Measurements from ENCODE around the gene SDF4.

DNA sequence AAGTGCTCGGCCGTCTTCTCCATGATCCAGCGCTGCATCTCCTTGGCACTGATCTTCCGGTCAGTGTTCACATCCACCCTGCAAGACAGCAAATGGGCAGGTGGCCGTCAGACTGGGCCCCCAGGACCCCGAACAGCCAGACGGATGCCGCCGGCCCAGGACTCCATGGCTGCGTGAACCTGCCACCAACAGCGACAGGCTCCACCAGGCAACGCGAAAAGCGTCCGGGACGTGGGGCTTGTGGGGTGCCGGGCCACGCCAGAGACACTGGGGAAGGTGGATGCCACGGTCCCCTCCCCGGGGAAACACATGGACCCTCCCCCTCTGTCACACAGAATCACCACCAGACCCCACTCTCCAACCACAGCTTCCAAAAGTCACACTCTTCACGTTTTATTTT is 7.9 kb downstream of the SDF4 start:
- TF ChIP-seq ELF4 (CRISPR knock-in tag; IDR thresholded peaks at IDR 0.05; ENCODE audit: borderline replicate concordance) (no peak), KDM1A (CRISPR knock-in tag; IDR thresholded peaks at IDR 0.05) (no peak), TBP (CRISPR knock-in tag; IDR thresholded peaks at IDR 0.05) (no peak), ZNF563 (CRISPR knock-in tag; IDR thresholded peaks at IDR 0.05) (no peak), ARID2 (CRISPR knock-in tag; IDR thresholded peaks at IDR 0.05; ENCODE audit: borderline replicate concordance) (no peak), CHCHD3 (CRISPR knock-in tag; IDR thresholded peaks at IDR 0.05) (no peak), BCL6 (CRISPR knock-in tag; IDR thresholded peaks at IDR 0.05) (no peak), ZNF24 (IDR thresholded peaks at IDR 0.05) (no peak), TAF1 (CRISPR knock-in tag; IDR thresholded peaks at IDR 0.05) (no peak), ZMYM4 (CRISPR knock-in tag; IDR thresholded peaks at IDR 0.05) (no peak)
- TF ChIP-seq, protein P1, sequence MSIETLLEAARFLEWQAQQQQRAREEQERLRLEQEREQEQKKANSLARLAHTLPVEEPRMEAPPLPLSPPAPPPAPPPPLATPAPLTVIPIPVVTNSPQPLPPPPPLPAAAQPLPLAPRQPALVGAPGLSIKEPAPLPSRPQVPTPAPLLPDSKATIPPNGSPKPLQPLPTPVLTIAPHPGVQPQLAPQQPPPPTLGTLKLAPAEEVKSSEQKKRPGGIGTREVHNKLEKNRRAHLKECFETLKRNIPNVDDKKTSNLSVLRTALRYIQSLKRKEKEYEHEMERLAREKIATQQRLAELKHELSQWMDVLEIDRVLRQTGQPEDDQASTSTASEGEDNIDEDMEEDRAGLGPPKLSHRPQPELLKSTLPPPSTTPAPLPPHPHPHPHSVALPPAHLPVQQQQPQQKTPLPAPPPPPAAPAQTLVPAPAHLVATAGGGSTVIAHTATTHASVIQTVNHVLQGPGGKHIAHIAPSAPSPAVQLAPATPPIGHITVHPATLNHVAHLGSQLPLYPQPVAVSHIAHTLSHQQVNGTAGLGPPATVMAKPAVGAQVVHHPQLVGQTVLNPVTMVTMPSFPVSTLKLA (IDR thresholded peaks at IDR 0.05): no peak
